ENCODE results near the gene CYP26B1. TPM values are rescaled to one million over a fixed set of nuclear protein-coding genes. Genes with fewer than 3 reads are reported as not detected.

The CYP26B1 gene
- total and polyA plus RNA-seq, 9 of the 15 experiments (the other 6 are each of a cell fraction or from before 2014, with no cell fraction given), result 0.01 to 0.13 (median 0.04) TPM; not detected in 6

DNA sequence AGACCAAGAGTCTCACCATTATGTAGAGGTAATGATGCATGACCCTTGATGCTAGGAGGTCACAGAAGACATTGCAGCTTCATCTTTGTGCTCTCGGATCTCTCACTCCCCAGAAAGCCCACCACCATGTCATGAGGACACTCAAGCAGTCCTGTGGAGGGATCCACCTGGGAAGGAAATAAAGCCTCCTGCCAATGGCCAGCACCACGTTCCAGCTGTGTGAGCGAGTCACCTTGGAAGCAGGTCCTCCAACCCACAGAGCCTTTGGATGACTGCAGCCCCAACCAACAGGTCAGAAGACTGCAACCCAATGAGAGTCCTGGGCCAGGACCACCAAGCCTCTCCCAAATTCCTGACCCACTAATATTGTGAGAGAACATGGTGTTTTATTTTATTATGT lies 38.4 kb downstream of the CYP26B1 start:
- no peaks in the 10 kb centered on the region for H3K36me3 ChIP-seq (ENCODE audit: control insufficient read depth, insufficient read depth, low read length)
- no peaks in the 10 kb centered on the region for H3K79me2 ChIP-seq (ENCODE audit: control insufficient read depth, insufficient read depth, low read length)
- in situ Hi-C loops (cut with MboI), result no loop called here
- ChIA-PET POLR2A (no interaction called here), CTCF (ENCODE audit: low intra/inter-chr PET ratio) (no interaction called here)
- H3K4me2 ChIP-seq (ENCODE audit: insufficient read depth, low read length), result no peak overlapping the region
- H2AFZ ChIP-seq (ENCODE audit: low read depth, low read length), result no peak overlapping the region
- TF ChIP-seq FOXK2 (conservative IDR thresholded peaks at IDR 0.05 in 1 of 2, IDR thresholded peaks at IDR 0.05 in 1 of 2; ENCODE audit: low read depth in 2 of 2) (no peak), RHOXF2B (CRISPR knock-in tag; conservative IDR thresholded peaks at IDR 0.05) (no peak), JUND (IDR thresholded peaks at IDR 0.05; ENCODE audit: borderline replicate concordance, low read depth, low read length) (no peak), JUND (tag; IDR thresholded peaks at IDR 0.05; ENCODE audit: borderline replicate concordance, low read depth, low read length) (no peak), LARP7 (IDR thresholded peaks at IDR 0.05) (no peak), FOXJ3 (CRISPR knock-in tag; IDR thresholded peaks at IDR 0.05) (no peak)
- TF ChIP-seq, protein P1, sequence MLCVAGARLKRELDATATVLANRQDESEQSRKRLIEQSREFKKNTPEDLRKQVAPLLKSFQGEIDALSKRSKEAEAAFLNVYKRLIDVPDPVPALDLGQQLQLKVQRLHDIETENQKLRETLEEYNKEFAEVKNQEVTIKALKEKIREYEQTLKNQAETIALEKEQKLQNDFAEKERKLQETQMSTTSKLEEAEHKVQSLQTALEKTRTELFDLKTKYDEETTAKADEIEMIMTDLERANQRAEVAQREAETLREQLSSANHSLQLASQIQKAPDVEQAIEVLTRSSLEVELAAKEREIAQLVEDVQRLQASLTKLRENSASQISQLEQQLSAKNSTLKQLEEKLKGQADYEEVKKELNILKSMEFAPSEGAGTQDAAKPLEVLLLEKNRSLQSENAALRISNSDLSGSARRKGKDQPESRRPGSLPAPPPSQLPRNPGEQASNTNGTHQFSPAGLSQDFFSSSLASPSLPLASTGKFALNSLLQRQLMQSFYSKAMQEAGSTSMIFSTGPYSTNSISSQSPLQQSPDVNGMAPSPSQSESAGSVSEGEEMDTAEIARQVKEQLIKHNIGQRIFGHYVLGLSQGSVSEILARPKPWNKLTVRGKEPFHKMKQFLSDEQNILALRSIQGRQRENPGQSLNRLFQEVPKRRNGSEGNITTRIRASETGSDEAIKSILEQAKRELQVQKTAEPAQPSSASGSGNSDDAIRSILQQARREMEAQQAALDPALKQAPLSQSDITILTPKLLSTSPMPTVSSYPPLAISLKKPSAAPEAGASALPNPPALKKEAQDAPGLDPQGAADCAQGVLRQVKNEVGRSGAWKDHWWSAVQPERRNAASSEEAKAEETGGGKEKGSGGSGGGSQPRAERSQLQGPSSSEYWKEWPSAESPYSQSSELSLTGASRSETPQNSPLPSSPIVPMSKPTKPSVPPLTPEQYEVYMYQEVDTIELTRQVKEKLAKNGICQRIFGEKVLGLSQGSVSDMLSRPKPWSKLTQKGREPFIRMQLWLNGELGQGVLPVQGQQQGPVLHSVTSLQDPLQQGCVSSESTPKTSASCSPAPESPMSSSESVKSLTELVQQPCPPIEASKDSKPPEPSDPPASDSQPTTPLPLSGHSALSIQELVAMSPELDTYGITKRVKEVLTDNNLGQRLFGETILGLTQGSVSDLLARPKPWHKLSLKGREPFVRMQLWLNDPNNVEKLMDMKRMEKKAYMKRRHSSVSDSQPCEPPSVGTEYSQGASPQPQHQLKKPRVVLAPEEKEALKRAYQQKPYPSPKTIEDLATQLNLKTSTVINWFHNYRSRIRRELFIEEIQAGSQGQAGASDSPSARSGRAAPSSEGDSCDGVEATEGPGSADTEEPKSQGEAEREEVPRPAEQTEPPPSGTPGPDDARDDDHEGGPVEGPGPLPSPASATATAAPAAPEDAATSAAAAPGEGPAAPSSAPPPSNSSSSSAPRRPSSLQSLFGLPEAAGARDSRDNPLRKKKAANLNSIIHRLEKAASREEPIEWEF (CRISPR knock-in tag; IDR thresholded peaks at IDR 0.05), result no peak
- TF ChIP-seq, protein P2, sequence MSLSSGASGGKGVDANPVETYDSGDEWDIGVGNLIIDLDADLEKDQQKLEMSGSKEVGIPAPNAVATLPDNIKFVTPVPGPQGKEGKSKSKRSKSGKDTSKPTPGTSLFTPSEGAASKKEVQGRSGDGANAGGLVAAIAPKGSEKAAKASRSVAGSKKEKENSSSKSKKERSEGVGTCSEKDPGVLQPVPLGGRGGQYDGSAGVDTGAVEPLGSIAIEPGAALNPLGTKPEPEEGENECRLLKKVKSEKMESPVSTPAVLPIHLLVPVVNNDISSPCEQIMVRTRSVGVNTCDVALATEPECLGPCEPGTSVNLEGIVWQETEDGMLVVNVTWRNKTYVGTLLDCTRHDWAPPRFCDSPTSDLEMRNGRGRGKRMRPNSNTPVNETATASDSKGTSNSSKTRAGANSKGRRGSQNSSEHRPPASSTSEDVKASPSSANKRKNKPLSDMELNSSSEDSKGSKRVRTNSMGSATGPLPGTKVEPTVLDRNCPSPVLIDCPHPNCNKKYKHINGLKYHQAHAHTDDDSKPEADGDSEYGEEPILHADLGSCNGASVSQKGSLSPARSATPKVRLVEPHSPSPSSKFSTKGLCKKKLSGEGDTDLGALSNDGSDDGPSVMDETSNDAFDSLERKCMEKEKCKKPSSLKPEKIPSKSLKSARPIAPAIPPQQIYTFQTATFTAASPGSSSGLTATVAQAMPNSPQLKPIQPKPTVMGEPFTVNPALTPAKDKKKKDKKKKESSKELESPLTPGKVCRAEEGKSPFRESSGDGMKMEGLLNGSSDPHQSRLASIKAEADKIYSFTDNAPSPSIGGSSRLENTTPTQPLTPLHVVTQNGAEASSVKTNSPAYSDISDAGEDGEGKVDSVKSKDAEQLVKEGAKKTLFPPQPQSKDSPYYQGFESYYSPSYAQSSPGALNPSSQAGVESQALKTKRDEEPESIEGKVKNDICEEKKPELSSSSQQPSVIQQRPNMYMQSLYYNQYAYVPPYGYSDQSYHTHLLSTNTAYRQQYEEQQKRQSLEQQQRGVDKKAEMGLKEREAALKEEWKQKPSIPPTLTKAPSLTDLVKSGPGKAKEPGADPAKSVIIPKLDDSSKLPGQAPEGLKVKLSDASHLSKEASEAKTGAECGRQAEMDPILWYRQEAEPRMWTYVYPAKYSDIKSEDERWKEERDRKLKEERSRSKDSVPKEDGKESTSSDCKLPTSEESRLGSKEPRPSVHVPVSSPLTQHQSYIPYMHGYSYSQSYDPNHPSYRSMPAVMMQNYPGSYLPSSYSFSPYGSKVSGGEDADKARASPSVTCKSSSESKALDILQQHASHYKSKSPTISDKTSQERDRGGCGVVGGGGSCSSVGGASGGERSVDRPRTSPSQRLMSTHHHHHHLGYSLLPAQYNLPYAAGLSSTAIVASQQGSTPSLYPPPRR (CRISPR knock-in tag; IDR thresholded peaks at IDR 0.05; ENCODE audit: borderline replicate concordance), result no peak
- H3K27me3 ChIP-seq (ENCODE audit: control insufficient read depth in 2 of 2, insufficient read depth in 2 of 2, low read length in 2 of 2), result peaks cover 0 to 22% of the 10 kb centered on the region in 2 experiments; a peak in 2 of 5 replicates
- H3K4me3 ChIP-seq, result no peak overlapping the region
- intact Hi-C loops (cut with micrococcal nuclease), result no loop called here
- H3K27ac ChIP-seq (ENCODE audit: extremely low read depth, low read depth, low read length), result no peak overlapping the region
- no TSS peak for BruUV-seq (replicated peaks)
- no peaks in the 10 kb centered on the region for H4K20me1 ChIP-seq (replicated peaks; ENCODE audit: control insufficient read depth, insufficient read depth, low read length)
- H3K9ac ChIP-seq (ENCODE audit: insufficient read depth in 1 of 2, low read depth in 2 of 2, low read length in 2 of 2), result no peak overlapping the region
- no peaks in the 10 kb centered on the region for H3K9me3 ChIP-seq (replicated peaks; ENCODE audit: control insufficient read depth, insufficient read depth, low read depth, low read length)
- H3K9me1 ChIP-seq (ENCODE audit: control insufficient read depth, insufficient read depth, low read length), result no peaks in the 10 kb centered on the region
- WGBS (ENCODE audit: insufficient coverage, low coverage, missing lambda C conversion rate), result 0% methylated on average over 3 of the region's 3 CpGs
- H3K4me1 ChIP-seq (replicated peaks in 1 of 2; ENCODE audit: control insufficient read depth in 2 of 2, insufficient read depth in 2 of 2, low read length in 2 of 2), result no peaks in the 10 kb centered on the region; a peak in 1 of 5 replicates
- ATAC-seq (no peak), FAIRE-seq (no peak), DNase-seq (ENCODE audit: extremely low read depth in 1 of 4, low spot score in 3 of 4) (no peak)
